Left lung (tissue), 10 donors: ENCODE results near the gene LYVE1. TPM values are rescaled to one million over a fixed set of nuclear protein-coding genes. Genes with fewer than 3 reads are reported as not detected.

Experiments used
- ATAC-seq: fragments of 200-7000 bp; cut with Tn5 transposase; one replicate; pipeline ENCODE4 v1.9.1; 2020; ENCODE audit warnings: moderate library complexity
- DNase-seq, 4 donors: peaks; one replicate each; pipeline ENCODE4 v3.0.0-alpha.2; 2013 to 2020
- H3K27ac ChIP-seq, 2 donors: fragments of 200-600 bp; sonication (generic) in 1 of 2; one replicate each; pipeline versions ENCODE4 v1.5.0 to v1.8.0; 2020 to 2021
- H3K27me3 ChIP-seq, 2 donors: fragments of 200-600 bp; sonication (generic) in 1 of 2; one replicate each; pipeline versions ENCODE4 v1.5.0 to v1.8.0; 2020 to 2021
- H3K36me3 ChIP-seq, 2 donors: fragments of 200-600 bp; sonication (generic) in 1 of 2; one replicate each; pipeline versions ENCODE4 v1.5.0 to v1.8.0; 2020 to 2021
- H3K4me1 ChIP-seq, 2 donors: fragments of 200-600 bp; one replicate each; pipeline ENCODE4 v1.8.0; 2021
- H3K4me3 ChIP-seq, 2 donors: fragments of 200-600 bp; sonication (generic) in 1 of 2; one replicate each; pipeline versions ENCODE4 v1.5.0 to v1.8.0; 2020 to 2021; ENCODE audit warnings: mild to moderate bottlenecking in 1 of 2
- H3K9me3 ChIP-seq, 2 donors: fragments of 200-600 bp; sonication (generic) in 1 of 2; one replicate each; pipeline versions ENCODE4 v1.5.0 to v1.8.0; 2020 to 2021
- CTCF ChIP-seq, 2 donors: fragments of 200-600 bp; sonication (generic) in 1 of 2; IDR thresholded peaks; one replicate each; pipeline versions ENCODE4 v1.5.0 to v1.8.0; 2021; ENCODE audit warnings: antibody characterized with exemption in 2 of 2
- intact Hi-C, 2 donors: fragments of 100-400 bp; cut with DNase I; formaldehyde crosslinking; loops; one replicate each; pipeline versions ENCODE4 v1.11.2 to v1.14.2; 2022
- polyA plus RNA-seq, 6 donors: library from polyadenylated mRNA; unstranded; fragments of 120-200 nt; gene quantifications; one replicate each; pipeline ENCODE4 v1.2.1, GENCODE V29; 2013; ENCODE audit not compliant: insufficient read length in 6 of 6
- total RNA-seq, 2 donors: library from RNA; stranded (reverse); fragmentation: NEBNext Ultra II Directional; extraction: Animal tissue kit (Norgen Biotek cat#: 25700); gene quantifications; one replicate each; pipeline ENCODE4 v1.2.1, GENCODE V29; 2021
- donor health status: DM: no; HTN: yes; CAD: no.
- donor health status: DM: no; HTN: no; CAD: no.

LYVE1 gene
- total and polyA plus RNA-seq, 8 donors, result 40.5 to 219 (median 166) TPM

GRCh38 chr11:10572533-10572932, 4.1 kb upstream of the LYVE1 start:
- Histone ChIP-seq H3K27me3 (no peaks in the 10 kb centered on the region), H3K4me1 (peaks cover 0 to 26% of the 10 kb centered on the region in 2 donors), H3K27ac (no peak overlapping the region), H3K9me3 (no peaks in the 10 kb centered on the region), H3K36me3 (peaks cover 0 to 21% of the 10 kb centered on the region in 2 donors), H3K4me3 (no peak overlapping the region)
- no peak for DNase-seq
- no peak for TF ChIP-seq CTCF (IDR thresholded peaks at IDR 0.05)
- no peak for ATAC-seq
- intact Hi-C loops, result no loop called here

- Histone ChIP-seq H3K4me1 (peaks cover 0 to 37% of the 10 kb centered on the region in 2 donors), H3K27me3 (no peaks in the 10 kb centered on the region), H3K36me3 (no peaks in the 10 kb centered on the region), H3K4me3 (peak overlapping the region in 1 of 2 donors; percentile 16), H3K27ac (peak overlapping the region; percentile 41 to 66), H3K9me3 (no peaks in the 10 kb centered on the region)
- no peak for TF ChIP-seq CTCF (IDR thresholded peaks at IDR 0.05)
- intact Hi-C loops, result no loop called here
- DNase-seq (no peak), ATAC-seq (no peak)
Measured at GRCh38 chr11:10567446-10567845, 1.0 kb downstream of the LYVE1 start.

- DNase-seq (no peak), ATAC-seq (no peak)
- no peak overlapping the region for H3K27ac ChIP-seq
- no peaks in the 10 kb centered on the region for H3K36me3 ChIP-seq
- intact Hi-C loops, result no loop called here
- H3K4me1 ChIP-seq, result peaks cover 0 to 40% of the 10 kb centered on the region in 2 donors
- no peak for TF ChIP-seq CTCF (IDR thresholded peaks at IDR 0.05)
- peak overlapping the region in 1 of 2 donors; percentile 16 for H3K4me3 ChIP-seq
- H3K9me3 ChIP-seq, result no peaks in the 10 kb centered on the region
- no peaks in the 10 kb centered on the region for H3K27me3 ChIP-seq
Measured at GRCh38 chr11:10566257-10566957, 2.1 kb downstream of the LYVE1 start.

- Histone ChIP-seq H3K4me3 (peak overlapping the region in 1 of 2 donors; percentile 16), H3K27ac (no peak overlapping the region), H3K4me1 (peaks cover 0 to 40% of the 10 kb centered on the region in 2 donors), H3K9me3 (no peaks in the 10 kb centered on the region), H3K27me3 (no peaks in the 10 kb centered on the region), H3K36me3 (no peaks in the 10 kb centered on the region)
- intact Hi-C loops, result no loop called here
- DNase-seq (no peak), ATAC-seq (no peak)
- TF ChIP-seq CTCF (IDR thresholded peaks at IDR 0.05), result no peak
Measured at GRCh38 chr11:10565493-10565892, 3.0 kb downstream of the LYVE1 start.

GRCh38 chr11:10564696-10565318, 3.7 kb downstream of the LYVE1 start:
- intact Hi-C loops, result no loop called here
- Histone ChIP-seq H3K4me3 (no peak overlapping the region), H3K4me1 (peaks cover 0 to 34% of the 10 kb centered on the region in 2 donors), H3K27ac (no peak overlapping the region), H3K9me3 (no peaks in the 10 kb centered on the region), H3K27me3 (no peaks in the 10 kb centered on the region), H3K36me3 (no peaks in the 10 kb centered on the region)
- DNase-seq, result no peak
- TF ChIP-seq CTCF (IDR thresholded peaks at IDR 0.05), result peak in 1 of 2 donors; percentile 20
- peak; percentile 22 for ATAC-seq
